Epithelial cell of prostate (primary cell): ENCODE results near the gene CSTB.

Experiments
- DNase-seq: peaks from one replicate; pipeline ENCODE4 v3.0.0-alpha.2; 2011; ENCODE audit warnings: low read depth, low spot score
- H3K27ac ChIP-seq: fragments of 450-650 bp; 2 replicates; pipeline ENCODE4 v1.5.1; 2017; ENCODE audit warnings: mild to moderate bottlenecking

The CSTB gene

DNA sequence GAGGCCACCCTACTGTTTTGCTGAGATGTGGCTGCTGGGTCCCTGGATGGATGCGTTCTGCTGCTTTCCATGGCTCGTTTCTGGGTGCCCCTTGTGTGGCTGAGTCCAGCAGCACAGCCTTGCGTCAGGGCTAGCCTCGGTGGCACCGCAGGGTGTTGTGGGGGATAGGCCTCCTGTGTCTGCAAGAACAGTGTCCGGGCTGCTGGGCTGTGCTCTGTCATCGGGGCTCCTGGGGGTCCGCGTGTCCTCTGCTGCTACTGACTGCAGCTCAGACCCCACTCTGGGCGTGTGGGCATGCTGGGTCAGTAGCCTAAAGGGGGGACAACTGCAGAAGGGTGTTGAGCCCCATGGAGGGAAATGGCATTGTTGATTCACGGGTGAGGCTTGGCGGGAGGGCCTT, 18.2 kb upstream of the CSTB start:
- no peak overlapping the region for H3K27ac ChIP-seq
- DNase-seq = no peak

DNA sequence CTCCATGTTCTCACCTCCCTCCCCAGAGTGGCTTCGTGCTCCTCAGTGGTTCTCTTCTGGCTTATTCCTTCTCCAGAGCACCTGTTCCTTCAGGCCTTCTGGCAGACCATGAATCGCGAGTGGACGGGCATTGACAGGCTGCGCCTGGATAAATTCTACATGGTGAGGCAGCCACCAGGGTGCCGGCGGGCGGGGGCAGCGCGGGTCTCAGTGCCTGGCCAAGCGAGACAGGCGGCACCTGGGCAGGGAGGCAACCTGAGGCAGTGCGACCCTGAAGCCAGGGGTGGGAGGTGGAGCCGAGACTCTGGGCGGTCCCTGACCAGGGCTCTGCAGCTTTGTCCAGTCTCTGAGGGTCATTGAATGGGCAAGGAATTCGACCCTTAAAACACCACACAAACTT, 17.1 kb upstream of the CSTB start:
- no peak for DNase-seq
- H3K27ac ChIP-seq = no peak overlapping the region

DNA sequence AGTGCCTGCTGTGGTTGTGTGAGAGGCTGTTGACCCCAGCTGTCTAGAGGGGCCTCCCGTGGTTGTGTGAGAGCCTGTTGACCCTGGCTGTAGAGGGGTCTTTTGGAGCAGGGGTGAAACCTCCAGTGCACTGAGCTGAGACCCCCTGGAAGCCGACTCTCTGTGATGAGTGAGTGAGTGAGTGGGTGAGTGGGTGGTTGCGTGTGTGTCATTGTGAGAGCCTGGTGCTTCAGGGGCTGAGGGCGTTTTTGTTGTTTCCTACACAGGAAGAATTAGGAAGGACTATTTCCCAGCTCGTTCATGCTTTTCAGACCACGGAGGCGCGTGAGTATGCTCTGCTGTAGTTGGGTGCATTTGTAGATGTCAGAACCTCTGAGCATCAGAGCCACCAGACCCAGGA, 16.3 kb upstream of the CSTB start:
- H3K27ac ChIP-seq = no peak overlapping the region
- no peak for DNase-seq

DNA sequence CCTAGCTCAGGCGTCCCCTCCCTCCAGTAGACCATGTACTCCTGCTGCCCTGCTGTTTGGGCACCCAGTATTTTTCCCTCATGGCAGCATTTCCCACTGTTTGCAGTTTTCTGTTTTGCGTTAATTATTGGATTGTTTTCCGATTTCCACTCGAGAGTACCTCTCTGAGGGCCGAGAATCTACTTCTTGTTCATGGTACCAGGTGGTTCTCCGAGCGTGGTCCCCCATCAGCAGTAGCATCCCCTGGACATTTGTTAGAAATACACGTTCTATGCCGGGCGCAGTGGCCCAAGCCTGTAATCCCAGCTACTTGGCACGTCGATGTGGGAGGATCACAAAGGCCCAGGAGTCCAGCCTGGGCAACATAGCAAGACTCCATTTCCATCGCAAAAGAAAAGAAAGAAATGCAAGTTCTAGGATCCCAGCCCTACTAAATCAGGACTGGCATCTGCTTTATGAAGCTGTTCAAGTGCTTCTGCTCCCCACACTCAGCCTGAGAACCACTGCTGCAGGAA, 14.0 kb upstream of the CSTB start:
- H3K27ac ChIP-seq = peak overlapping the region; percentile 80

DNA sequence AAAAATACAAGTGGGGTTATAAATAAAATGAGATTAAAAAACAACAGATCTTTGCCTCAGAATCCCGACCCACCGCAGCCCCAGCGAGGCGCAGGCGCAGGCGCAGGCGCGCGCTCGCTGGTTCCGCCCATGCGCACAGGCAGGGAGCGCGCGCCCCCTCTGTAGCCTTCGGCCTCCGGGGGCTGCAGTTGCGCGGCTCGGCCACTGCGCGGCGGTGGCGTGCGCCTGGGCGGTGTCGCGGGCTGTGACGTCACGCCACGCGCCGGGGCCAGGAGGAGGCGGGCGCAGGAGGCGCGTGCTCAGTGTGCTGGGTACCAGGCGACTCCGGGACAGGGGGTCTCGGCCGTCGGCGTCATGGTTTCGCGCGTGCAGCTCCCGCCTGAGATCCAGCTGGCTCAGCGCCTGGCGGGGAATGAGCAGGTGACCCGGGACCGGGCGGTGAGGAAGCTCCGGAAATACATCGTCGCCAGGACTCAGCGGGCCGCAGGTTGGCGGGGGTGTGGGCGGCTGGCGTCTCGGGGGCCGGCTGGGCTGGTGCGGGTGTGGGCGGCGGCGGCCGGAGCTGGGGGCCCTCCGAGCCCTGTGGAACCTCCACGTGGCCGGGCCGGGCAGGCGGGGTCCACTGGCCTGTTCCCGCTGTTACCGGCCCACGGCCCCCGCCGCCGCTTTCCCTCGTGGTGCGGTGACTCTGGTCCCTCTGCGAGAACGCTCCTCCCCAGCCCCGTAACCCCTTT, 13.3 kb upstream of the CSTB start, which contains the start of gene RRP1:
RRP1 (plus strand) TSS at position 302 of the 734 bp plus-strand sequence; CDS start at position 355, 53 bp downstream.
- DNase-seq = no peak
- peak within 1 kb of the TSS; percentile 80 for H3K27ac ChIP-seq

More for the DNA sequence above, 14.0 kb upstream of the CSTB start:
- DNase-seq = no peak

DNA sequence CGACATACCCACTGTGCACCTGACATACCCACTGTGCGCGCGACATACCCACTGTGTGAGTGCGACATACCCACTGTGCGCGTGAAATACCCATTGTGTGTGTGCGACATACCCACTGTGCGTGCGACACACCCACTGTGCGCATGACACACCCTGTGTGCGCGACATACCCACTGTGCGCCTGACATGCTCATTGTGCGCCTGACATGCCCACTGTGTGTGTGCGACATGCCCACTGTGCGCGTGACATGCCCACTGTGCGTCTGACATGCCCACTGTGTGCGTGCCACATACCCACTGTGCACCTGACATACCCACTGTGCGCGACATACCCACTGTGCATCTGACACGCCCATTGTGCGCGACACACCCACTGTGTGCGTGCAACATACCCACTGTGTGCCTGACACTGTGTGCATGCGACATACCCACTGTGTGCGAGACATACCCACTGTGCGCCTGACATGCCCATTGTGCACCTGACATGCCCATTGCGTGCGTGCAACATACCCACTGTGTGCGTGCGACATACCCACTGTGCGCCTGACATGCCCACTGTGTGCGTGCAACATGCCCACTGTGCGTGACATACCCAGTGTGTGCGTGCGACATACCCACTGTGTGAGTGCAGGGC, 10.8 kb upstream of the CSTB start:
- DNase-seq = no peak
- no peak overlapping the region for H3K27ac ChIP-seq

DNA sequence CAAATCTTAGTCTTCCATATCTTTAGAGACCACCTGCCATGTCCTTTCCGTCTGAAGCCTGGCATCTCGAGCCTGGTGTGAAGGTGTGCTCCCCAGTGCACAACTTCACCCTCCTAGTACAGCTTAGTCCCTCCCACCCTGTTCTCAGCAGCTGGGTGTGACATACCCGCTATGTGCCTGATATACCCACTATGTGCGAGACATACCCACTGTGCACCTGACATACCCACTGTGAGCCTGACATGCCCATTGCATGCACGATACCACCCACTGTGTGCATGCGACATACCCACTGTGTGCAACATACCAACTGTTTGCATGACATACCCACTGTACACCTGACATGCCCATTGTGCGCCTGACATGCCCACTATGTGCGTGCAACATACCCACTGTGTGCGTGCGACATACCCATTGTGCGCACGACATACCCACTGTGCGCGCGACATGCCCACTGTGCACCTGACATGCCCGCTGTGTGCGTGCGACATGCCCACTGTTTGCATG, 10.2 kb upstream of the CSTB start:
- no peak for DNase-seq
- no peak overlapping the region for H3K27ac ChIP-seq

DNA sequence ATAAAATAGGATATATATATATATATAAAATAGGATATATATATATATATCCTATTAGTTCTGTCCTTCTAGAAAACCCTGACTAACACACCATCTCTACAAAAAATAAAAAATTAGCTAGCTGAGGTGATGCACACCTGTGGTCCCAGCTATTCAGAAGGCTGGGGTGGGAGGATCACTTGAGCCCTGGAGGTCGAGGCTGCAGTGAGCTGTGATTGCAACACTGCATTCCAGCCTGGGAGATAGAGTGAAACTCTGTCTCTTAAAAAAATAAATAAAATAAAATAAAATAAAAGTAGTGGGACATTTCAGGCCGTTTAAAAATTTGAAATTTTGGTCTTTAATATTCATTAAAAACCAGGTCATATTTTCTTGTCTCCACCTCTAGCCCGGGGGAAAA, 9.0 kb upstream of the CSTB start:
- peak overlapping the region; percentile 86 for H3K27ac ChIP-seq
- no peak for DNase-seq

DNA sequence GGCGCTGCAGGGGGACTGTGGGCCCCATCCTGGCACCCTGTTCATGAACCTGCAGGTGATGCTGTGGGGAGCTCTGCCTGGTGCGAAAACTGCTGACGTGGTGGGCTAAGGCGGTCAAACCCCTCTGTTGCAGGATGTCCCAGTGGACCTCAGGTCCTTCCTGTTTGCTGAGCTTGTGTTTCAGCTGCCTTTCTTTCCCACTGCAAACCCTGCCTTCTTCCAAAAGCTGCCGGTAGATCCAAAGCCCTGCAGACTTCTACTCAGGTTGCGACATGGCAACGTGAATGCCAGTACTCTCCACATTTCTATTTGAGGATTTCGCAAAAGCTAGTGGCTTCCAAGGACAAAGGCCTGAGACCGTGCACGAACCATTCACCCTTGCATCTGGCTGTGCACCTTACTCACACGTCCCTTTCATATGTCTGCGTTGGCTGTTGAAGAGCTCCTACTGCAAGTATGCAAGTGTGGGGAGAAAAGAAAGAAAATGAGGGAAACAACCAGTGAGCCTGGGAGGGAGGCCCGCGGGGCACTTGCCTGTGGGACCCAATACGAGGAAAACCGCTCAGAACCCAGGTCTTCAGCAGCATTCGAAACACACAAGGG, 7.1 kb upstream of the CSTB start:
- peak overlapping the region; percentile 86 for H3K27ac ChIP-seq
- no peak for DNase-seq

DNA sequence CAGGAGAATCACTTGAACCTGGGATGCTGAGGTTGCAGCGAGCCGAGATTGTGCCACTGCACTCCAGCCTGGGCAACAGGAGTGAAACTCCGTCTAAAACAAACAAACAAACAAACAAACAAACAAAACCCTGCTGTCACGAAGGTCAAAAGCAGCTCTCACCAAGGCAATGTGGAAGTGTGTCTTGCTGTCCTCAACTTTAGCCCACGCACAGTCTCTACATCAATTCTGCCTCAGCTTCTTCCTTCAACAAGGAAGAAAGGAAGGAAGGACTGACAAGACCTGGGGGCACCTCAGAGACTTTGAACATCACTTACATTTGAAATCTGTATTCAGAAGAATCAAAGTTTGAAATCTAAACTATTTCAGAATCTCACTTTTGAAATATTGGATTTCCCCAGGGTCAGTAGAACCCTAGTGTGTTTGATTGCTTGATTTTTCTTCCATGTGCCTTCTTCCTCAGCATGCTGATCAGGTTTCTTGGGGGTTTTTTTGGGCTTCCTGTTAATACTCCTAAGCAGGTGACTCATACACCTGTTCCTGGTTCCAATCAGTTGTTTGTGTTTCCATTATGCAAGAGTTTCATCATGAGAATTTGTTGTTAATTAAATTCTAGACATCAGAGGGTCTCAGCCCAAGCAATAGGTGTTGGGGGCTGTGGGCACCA, 6.5 kb upstream of the CSTB start:
- peak overlapping the region; percentile 86 for H3K27ac ChIP-seq
- peak; percentile 78 for DNase-seq

DNA sequence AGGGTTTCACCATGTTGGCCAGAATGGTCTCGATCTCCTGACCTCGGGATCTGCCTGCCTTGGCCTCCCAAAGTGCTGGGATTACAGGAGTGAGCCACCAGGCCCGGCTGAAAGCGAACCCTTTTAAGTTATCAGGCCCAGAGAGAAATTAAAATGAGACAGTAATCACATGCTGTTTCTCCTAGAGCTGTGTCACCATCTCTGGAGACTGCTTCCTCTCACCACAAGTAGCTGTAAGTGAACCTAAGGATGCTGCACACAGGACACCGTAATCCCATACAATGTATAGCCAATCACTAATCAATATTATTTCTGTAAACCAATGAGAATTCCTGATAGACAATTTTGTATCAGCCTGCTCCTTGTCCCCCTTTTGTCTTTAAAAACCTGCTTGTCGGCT, 5.7 kb upstream of the CSTB start:
- DNase-seq = no peak

DNA sequence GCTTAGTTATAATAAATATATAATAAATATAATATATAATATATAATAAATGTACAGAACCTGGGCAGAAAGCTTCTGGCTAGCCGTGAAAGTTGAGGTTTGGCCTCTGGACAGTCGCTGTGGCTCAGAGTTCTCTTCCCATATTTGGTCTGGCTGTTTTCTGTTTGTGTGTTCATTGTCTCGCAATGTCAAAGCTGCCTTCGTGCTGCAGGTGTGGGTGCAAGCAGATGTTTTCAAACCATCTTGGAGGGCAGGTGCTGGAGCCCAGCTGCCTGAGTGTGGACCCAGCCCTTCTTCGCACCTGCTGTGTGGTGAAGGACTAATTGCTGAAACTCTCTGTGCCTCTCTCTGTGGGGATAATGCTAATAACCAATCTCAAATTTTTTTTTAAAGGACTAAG, 3.6 kb upstream of the CSTB start:
- DNase-seq = no peak
- peak overlapping the region; percentile 86 for H3K27ac ChIP-seq

More for the DNA sequence above, 5.7 kb upstream of the CSTB start:
- peak overlapping the region; percentile 86 for H3K27ac ChIP-seq

DNA sequence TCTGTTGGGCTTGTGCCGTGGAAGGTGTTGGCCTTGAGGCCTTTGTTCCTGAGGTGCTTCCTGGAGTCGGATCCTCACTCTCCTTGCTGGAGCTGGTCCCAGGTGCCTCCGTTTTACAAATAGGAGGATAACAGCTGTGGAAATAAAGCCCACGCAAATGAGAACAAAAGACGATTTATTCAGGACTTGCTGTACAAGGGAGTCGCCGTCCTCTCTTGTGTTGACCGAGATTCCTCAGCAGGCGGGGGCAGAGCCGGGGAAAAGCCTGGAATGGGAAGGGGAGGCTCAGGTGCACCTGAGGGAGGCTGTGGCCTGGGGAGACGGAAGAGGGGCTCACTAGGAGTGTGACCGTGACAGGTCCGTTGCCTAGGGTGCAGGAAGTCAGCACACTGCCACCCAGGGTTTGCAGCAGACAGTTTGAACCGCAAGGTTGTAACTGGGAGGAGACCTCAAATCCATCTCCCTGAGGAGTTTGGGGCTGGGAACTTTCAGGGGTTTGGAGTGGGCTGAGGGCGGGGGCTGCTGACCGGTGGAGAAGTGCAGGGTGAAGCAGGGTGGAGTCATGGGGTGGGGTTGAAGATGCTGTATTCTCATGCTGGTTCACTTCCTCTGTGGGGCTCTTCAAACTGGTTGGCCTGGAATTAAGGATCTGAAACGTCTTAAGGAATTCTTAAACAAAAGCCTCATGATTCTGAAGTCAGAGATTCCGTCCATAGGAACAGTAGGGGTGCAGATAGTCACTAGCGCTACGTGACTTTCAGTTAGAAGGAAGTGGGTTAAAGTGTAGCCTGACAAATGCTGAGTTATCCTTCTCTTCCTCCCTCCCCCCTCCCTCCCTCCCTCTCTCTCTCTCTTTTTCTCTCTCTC, 2.6 kb upstream of the CSTB start:
- no peak for DNase-seq
- peak overlapping the region; percentile 86 for H3K27ac ChIP-seq

DNA sequence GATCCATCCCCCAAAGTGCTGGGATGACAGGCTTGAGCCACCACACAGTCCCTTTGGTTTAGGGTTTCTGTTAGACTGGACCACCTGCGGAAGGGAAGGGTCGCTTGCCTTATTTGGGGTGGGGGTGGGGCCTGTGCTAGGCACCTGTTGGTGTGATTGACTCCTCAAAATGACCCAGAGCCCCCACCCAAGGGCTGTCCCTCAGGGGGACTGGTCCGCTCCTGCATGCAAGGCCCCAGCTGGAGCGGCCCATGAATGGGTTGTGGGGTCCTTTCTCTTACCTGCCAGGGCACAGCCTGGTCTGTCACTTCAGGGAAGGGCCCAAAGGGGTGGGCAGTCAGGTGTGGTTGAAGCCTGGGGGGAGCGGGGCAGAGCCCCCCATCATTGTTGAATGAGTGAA, 1.8 kb upstream of the CSTB start:
- no peak for DNase-seq
- peak overlapping the region; percentile 86 for H3K27ac ChIP-seq

DNA sequence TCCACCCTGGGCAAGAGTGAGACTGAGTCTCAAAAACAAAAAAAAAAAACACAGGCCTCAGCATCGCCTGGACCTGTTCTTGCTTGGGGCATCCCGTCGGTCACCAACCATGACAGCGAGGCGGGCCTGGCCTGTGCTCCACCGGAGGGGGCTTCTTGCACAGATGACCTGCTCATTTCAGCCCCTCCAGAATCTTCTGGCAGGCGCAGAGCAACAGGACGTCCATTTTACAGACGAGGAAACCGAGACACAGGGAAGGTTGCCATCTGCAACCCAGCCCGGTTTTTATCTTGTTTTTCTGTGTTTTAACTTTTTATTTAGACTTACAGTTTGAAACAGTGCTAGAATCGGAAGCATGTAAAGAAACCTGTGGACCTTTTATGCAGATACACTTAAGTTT, 918 bp downstream of the CSTB start:
- H3K27ac ChIP-seq = peak overlapping the region; percentile 86
- no peak for DNase-seq

DNA sequence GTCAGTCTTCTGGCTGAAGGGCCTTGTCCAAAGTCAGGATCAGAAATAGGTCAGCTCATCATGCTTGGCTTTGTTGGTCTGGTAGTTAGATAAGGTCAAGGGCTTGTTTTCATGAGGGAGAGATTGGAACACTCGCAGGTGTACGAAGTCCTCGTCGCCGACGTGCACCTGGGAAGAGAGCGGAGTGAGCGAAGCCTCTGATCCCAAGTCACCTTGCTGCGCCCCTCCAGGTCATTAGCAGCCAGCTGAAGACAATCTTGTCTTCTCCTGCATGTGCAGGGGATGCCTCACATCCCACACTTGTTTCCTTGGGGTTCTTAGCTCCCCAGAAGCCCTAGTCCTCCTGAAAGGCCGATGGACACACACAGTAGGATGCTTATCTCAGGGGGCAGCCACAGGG, 1.9 kb downstream of the CSTB start:
- no peak for DNase-seq
- H3K27ac ChIP-seq = peak overlapping the region; percentile 86

DNA sequence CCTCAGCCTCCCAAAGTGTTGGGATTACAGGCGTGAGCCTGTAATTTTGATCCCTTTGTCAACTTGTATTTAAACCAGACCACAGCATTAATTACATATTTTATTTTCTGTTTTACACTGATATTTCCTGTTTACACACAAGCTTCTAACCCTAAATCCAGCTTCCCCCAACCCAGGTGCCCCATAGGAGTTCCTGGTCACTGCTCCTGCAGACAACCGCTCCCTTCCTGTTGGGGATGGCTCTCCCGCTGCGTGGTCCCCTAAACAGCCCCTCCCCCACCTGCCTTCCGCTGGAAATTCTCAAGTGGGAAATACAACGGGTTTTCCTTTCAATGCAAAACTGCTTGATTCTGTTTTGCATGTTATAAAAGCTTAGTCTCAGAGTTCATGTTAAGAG, 3.7 kb downstream of the CSTB start:
- H3K27ac ChIP-seq = peak overlapping the region; percentile 86
- no peak for DNase-seq

DNA sequence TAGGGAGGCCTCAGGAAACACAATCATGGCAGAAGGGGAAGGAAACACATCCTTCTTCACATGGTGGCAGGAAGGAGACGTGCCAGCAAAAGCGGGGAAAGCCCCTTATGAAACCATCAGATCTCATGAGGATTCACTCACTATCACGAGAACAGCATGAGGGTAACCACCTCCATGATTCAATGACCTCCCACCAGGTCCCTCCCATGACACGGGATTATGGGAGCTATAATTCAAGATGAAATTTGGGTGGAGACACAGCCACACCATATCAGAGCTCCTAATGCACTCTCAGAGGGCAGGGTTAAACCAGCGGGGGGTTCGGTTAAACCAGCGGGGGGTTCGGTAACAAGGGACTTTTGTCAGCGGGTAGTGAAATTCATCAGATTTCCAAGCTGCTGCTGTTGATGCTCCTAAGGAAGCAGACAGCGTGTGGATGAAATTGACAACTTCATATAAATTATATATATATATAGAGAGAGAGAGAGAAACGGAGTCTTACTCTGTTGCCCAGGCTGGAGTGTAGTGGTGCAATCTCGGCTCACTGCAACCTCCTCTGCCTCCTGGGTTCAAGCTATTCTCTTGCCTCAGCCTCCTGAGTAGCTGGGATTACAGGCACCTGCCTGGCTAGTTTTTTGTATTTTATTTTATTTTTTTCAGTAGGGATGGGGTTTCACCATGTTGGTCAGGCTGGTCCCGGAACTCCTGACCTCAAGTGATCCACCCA, 4.2 kb downstream of the CSTB start:
- peak overlapping the region; percentile 86 for H3K27ac ChIP-seq
- no peak for DNase-seq

DNA sequence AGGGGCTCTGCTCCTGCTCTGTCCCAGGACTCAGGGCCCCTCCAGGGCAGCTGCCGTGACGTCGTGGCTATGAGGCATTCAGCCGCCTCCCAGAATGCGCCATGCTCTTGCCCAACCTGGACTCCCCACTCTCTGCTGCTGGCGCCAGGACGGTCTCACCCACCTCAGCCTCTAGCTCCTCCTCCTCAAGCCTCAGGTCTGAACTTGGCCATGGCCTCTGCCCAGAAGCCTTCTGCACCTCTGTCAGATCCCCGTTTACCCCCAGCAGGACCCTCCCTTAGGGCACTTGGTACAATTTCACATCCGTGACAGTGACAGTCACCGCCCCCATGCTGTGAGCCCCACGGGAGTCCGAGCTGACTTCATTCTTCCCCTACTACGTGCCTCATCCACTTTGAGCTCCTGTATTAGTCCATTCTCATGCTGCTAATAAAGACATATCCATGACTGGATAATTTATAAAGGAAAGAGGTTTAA, 4.9 kb downstream of the CSTB start:
- peak overlapping the region; percentile 86 for H3K27ac ChIP-seq
- no peak for DNase-seq
